Measurements from ENCODE around the gene HHIPL2. TPM values are rescaled to one million over a fixed set of nuclear protein-coding genes. Genes with fewer than 3 reads are reported as not detected.

HHIPL2 gene
- polyA plus RNA-seq (2012; ENCODE audit: insufficient read depth, insufficient read length): not detected

- DNase-seq (ENCODE audit: low read depth, low spot score): no peak
- no peak within 1 kb of the TSS for H3K4me3 ChIP-seq (ENCODE audit: low read length)
These were observed at the start of gene HHIPL2 for GRCh38 chr1:222547944-222548671. TSS of gene HHIPL2 (minus strand) at chr1:222548104. CDS start at chr1:222548044, 60 bp downstream.

DNA sequence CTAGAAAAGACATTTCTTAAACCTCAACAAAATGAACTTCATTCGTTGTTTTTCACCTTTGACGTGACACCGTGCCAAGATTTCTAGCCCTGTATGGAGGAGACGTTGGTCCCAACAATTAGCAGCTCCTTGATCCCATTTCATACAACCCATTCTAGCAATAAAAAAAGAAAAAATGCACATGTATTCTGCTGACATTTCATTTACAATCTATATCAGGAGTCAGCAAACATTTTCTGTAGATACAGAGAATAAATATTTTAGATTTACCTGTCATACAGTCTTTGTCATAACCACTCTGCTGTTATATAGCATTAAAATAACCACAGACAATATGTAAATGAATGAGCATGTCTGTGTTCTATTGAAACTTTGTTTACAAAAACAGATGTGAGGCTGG lies 48.8 kb upstream of the HHIPL2 start:
- no peak for DNase-seq (ENCODE audit: low read depth, low spot score)
- H3K4me3 ChIP-seq (ENCODE audit: low read length): no peak overlapping the region

DNA sequence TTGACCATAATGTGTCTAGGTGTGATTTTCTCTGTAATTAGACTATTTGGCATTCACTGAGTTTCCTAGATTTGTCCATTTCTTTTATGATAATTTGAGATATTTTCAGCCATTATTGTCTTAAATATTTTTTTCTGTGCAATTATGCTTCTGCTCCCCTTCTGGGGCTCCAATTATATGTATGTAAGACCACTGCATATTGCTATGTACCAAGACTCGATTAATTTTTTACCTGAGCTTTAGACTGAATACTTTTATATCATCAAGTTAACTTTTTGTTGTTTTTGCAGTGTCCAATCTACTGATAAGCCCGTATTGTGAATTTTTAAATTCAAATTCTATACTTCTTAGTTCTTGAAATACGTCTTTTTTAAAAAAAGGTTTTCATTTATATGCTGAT lies 46.9 kb upstream of the HHIPL2 start:
- no peak for DNase-seq (ENCODE audit: low read depth, low spot score)
- no peak overlapping the region for H3K4me3 ChIP-seq (ENCODE audit: low read length)

GRCh38 chr1:222592171-222592570 lies 44.3 kb upstream of the HHIPL2 start:
- H3K4me3 ChIP-seq (ENCODE audit: low read length): no peak overlapping the region
- DNase-seq (ENCODE audit: low read depth, low spot score): no peak

- peak within 1 kb of the TSS; percentile 90 for H3K4me3 ChIP-seq (ENCODE audit: low read length)
- DNase-seq (ENCODE audit: low read depth, low spot score): peak; percentile 81
These were observed 41.8 kb upstream of the HHIPL2 start, which contains the start of gene TAF1A for GRCh38 chr1:222589462-222590302. TSS of gene TAF1A (minus strand) at chr1:222589933.

DNA sequence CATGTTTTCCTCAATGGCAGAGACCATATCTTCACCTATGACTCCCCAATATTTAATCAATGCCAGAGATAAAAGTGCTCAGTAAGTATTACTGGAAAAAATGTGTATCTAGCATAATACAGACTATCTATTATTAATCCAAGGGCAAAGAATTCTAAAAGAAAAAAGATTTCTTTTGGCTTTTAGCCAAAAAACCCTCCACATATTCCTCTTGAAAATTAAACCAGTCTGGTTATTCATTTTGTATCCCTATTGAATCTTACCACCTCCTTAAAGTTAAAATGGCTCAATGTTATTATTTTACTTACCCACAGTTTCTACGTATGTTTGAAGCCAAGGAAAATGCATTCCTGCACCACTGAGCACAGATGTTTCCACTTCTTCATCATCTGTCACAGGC lies 40.2 kb upstream of the HHIPL2 start:
- no peak for DNase-seq (ENCODE audit: low read depth, low spot score)
- H3K4me3 ChIP-seq (ENCODE audit: low read length): no peak overlapping the region

DNA sequence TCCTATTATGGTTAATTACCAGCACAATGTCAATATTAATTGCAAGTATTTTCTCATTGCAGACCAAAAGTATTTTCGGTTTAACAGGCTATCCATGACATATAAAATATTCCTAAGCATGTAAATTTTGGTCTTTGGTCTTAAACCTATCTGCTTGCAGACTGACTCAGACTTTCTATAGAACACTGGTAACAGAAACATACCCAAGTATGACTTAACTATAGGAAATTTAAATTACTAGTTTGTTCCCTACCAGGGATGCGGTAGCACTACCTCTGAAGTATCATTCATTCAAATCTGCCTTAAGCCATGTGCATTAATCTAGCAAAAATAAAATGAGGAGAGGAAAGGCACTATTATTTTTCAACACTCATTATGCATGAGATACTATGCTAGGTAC lies 38.9 kb upstream of the HHIPL2 start:
- H3K4me3 ChIP-seq (ENCODE audit: low read length): no peak overlapping the region
- DNase-seq (ENCODE audit: low read depth, low spot score): no peak

DNA sequence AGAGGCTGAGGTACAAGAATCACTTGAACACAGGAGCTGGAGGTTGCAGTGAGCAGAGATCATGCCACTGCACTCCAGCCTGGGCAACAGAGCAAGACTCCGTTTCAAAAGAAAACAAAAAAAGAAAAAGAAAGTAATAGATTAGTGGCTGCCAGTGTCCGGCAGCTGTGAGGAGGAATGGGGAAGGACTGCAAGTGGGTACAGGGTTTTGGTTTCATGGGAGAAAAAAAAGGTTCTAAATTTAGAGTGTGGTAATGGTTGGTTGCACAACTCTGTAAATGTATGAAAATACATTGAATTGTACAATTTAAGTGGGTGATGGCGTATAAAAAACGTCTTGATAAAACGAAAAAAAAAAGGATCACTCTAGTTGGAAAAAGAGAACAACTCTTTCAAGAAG lies 35.2 kb upstream of the HHIPL2 start:
- H3K4me3 ChIP-seq (ENCODE audit: low read length): no peak overlapping the region
- DNase-seq (ENCODE audit: low read depth, low spot score): no peak

DNA sequence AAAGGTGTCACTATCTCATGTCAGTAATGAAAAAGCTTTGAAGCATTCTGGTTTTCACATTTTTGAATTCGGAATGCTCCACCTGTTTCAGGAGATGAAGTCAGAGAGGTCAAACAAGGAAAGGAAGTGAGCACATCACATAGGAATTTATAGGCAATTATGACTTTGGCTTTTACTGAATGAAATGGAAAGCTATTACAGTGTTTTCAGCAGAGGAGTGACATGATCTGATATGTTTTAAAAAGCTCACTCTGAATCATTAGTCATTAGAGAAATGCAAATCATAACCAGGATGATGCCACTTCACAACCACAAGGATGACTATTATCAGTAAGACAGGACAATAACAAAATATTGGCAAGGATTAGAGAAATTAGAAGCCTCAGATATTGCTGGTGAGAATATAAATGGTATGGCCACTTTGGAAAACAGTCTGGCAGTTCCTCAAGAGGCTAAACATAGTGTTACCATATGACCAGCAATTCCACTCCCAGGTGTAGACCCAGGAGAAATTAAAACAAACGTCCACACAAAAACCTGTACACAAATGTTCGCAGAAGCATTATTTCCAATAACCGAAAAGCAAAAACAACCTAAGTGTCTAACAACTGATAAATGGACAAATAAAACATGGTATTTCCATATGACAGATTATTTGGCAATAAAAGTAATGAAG lies 34.3 kb upstream of the HHIPL2 start:
- H3K4me3 ChIP-seq (ENCODE audit: low read length): no peak overlapping the region
- no peak for DNase-seq (ENCODE audit: low read depth, low spot score)

GRCh38 chr1:222579316-222579715 lies 31.4 kb upstream of the HHIPL2 start:
- no peak for DNase-seq (ENCODE audit: low read depth, low spot score)
- H3K4me3 ChIP-seq (ENCODE audit: low read length): no peak overlapping the region

GRCh38 chr1:222570837-222571236 lies 22.9 kb upstream of the HHIPL2 start:
- DNase-seq (ENCODE audit: low read depth, low spot score): no peak

DNA sequence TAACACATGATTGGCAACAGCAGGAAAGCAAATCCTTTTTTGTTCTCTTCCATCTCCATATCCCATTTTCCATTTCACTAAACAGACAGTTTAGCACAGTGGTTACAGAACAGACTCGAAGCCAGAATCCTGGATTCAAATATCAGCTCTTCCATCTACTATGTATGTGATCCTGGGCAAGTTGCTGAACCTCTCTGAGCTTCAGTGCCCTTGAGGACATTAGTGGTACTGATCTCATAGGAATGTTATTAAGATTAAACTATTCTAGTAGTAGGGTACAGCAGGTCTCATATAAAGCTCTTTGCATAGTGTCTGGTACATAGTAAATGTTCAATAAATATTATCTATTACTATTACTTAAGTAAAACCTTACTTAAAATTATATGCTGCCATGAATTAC lies 13.8 kb upstream of the HHIPL2 start:
- no peak for DNase-seq (ENCODE audit: low read depth, low spot score)
- no peak overlapping the region for H3K4me3 ChIP-seq (ENCODE audit: low read length)

More at GRCh38 chr1:222570837-222571236, 22.9 kb upstream of the HHIPL2 start:
- H3K4me3 ChIP-seq (ENCODE audit: low read length): no peak overlapping the region

DNA sequence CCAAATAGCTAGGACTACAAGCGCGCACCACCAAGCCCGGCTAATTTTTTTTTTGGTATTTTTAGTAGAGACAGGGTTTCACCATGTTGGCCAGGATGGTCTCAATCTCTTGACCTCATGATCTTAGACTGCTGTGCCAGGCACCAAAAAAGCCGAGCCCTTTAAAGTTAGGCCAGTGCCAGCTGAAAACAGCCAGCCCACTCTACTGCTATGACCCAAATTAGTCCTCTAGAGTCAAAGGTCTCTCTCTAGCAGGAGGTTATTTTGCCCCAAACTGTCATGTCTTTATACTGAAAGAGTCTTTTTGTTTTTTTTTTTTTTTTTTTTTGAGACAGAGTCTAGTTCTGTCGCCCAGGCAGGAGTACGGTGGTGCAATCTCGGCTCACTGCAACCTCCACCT lies 9.7 kb upstream of the HHIPL2 start:
- no peak for DNase-seq (ENCODE audit: low read depth, low spot score)
- no peak overlapping the region for H3K4me3 ChIP-seq (ENCODE audit: low read length)

DNA sequence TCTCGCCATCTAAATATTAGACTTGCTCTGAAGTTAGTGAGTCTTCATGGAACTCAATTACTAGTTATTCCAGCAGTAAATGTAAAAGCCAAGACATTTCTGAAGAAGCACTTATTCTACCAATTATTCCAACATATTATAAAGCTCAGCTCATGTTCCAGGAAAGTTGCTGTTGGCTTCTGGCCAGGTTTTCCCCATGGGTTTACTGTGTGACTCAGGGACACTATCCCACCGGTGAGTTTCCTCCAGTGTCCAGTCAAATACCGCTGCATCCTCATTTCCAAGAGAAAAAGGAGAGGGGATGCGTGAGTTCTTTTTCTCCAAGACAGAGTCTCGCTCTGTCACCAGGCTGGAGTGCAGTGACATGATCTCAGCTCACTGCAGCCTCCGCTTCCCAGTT lies 9.2 kb upstream of the HHIPL2 start:
- DNase-seq (ENCODE audit: low read depth, low spot score): no peak
- H3K4me3 ChIP-seq (ENCODE audit: low read length): no peak overlapping the region

- DNase-seq (ENCODE audit: low read depth, low spot score): no peak
- H3K4me3 ChIP-seq (ENCODE audit: low read length): no peak overlapping the region
These were observed 8.2 kb upstream of the HHIPL2 start for GRCh38 chr1:222555992-222556615.

DNA sequence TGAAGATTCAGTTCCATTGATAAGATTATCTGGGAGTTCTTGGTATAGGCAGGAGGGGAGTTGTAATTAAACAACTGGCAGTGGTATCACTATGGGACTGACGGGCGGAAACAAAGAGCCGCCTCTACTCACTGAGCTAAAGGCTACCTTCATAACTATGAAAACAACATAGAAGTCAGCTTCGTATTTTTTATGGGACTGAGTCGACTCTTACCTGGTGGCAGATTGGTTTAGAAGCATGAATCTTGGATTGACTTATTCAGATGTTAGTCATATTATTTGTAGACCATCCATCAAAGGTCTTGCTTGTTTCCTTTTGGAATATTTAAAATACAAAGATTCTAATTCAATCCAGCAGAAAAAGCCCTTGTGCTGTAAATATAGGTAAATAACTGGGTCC lies 6.3 kb upstream of the HHIPL2 start:
- DNase-seq (ENCODE audit: low read depth, low spot score): no peak
- no peak overlapping the region for H3K4me3 ChIP-seq (ENCODE audit: low read length)

GRCh38 chr1:222552882-222553281 lies 5.0 kb upstream of the HHIPL2 start:
- H3K4me3 ChIP-seq (ENCODE audit: low read length): no peak overlapping the region

GRCh38 chr1:222547260-222547614 lies 667 bp downstream of the HHIPL2 start:
- no peak overlapping the region for H3K4me3 ChIP-seq (ENCODE audit: low read length)
- DNase-seq (ENCODE audit: low read depth, low spot score): no peak

More at GRCh38 chr1:222552882-222553281, 5.0 kb upstream of the HHIPL2 start:
- no peak for DNase-seq (ENCODE audit: low read depth, low spot score)

DNA sequence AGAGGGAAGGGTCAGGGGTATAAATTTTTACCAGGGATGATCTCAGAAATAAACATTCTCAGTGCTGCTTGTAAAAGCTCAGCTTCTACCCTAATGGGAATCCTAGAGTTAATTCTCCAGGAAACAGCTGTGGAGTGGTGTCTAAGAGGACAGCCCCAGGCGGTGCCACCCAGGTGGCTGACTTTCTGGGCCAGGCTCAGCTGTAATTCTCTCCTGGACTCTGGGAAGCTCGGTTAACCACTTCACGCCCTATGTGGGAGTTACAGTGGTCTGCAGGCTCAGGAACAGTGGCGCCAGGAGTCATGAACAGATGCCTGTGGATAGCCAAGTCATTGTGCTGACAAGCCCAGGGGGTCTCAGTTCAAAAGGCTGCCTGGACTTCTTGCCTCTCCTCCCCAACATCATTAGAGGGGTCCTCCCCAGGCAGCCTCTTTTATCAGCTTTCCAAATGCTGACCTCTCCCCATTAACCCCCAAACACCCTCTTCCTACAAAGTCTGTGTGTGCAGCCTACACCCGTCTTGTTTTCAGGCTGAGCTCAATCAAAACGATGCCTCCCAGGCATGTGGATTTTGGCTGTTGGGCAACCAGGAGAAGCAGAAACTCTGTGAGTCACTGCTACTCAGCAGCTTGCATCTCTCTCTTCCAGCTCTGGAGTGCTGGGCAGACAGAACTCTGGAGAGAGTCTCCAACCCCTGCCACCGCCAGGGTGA lies 1.2 kb downstream of the HHIPL2 start:
- H3K4me3 ChIP-seq (ENCODE audit: low read length): no peak overlapping the region
- DNase-seq (ENCODE audit: low read depth, low spot score): no peak

Data from Jurkat, Clone E6-1 (cell line).